WI38 (cell line): Measurements from ENCODE around the gene ETV6.

Experiments
- H3K4me3 ChIP-seq: 2 replicates; pipeline ENCODE4 v1.5.1; 2011; ENCODE audit warnings: low read depth, mild to moderate bottlenecking, control low read depth, low read length
- TF ChIP-seq, protein P1 (sequence below): IDR thresholded peaks from 2 replicates; pipeline ENCODE4 v1.5.1; 2012; ENCODE audit warnings: low read depth, mild to moderate bottlenecking, control low read depth, low read length

ETV6 gene

DNA sequence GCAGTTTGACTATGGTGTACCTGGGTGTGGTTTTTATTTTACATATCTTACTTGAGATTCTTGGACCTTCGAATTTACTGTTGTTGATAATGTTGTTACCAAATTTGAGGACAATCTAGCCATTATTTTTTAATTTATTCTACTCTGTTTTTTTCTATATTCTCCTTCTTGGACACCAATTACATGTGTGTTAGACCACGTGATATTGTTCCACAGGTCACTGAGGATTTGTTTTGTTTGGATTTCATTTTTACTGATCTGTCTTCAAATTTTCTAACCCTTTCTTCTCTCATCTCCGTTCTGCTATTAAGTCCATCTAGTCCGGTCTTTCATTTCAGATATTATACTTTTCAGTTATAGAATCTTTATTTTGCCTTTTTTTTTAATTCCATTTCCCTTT is 216.3 kb downstream of the ETV6 start:
- TF ChIP-seq, protein P1, sequence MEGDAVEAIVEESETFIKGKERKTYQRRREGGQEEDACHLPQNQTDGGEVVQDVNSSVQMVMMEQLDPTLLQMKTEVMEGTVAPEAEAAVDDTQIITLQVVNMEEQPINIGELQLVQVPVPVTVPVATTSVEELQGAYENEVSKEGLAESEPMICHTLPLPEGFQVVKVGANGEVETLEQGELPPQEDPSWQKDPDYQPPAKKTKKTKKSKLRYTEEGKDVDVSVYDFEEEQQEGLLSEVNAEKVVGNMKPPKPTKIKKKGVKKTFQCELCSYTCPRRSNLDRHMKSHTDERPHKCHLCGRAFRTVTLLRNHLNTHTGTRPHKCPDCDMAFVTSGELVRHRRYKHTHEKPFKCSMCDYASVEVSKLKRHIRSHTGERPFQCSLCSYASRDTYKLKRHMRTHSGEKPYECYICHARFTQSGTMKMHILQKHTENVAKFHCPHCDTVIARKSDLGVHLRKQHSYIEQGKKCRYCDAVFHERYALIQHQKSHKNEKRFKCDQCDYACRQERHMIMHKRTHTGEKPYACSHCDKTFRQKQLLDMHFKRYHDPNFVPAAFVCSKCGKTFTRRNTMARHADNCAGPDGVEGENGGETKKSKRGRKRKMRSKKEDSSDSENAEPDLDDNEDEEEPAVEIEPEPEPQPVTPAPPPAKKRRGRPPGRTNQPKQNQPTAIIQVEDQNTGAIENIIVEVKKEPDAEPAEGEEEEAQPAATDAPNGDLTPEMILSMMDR: no peak

GRCh38 chr12:11868027-11868426 is 218.6 kb downstream of the ETV6 start:
- TF ChIP-seq, protein P1: no peak
- H3K4me3 ChIP-seq: no peak overlapping the region

More for the DNA sequence above, 216.3 kb downstream of the ETV6 start:
- H3K4me3 ChIP-seq: no peak overlapping the region

GRCh38 chr12:11869406-11869805 is 219.9 kb downstream of the ETV6 start:
- TF ChIP-seq, protein P1: no peak
- no peak overlapping the region for H3K4me3 ChIP-seq

DNA sequence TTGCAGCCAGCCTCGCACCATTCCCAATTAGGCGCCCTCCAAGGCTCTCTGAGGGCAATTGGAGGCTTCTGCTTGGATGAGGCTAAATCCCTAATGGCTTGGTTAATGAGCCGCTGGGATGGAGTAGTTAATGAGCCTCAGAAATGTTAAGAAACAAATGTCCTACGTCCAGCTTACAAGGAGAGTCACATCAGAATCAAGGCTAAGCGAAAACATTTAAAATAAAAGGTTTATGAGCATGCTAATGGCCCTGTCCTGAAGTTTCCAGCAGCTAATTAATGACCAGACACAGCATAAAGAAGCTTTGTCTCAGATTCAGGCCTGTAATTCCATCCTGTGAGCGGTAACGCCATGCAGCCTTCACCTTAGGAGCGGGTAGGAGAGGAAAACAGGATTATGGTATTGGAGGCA is 220.6 kb downstream of the ETV6 start:
- TF ChIP-seq, protein P1: no peak

GRCh38 chr12:11872055-11872454 is 222.6 kb downstream of the ETV6 start:
- no peak overlapping the region for H3K4me3 ChIP-seq
- TF ChIP-seq, protein P1: no peak

More for the DNA sequence above, 220.6 kb downstream of the ETV6 start:
- H3K4me3 ChIP-seq: no peak overlapping the region

- TF ChIP-seq, protein P1: no peak
- no peak overlapping the region for H3K4me3 ChIP-seq
Observed at GRCh38 chr12:11875414-11875935, 226.0 kb downstream of the ETV6 start.

GRCh38 chr12:11876307-11876706 is 226.8 kb downstream of the ETV6 start:
- TF ChIP-seq, protein P1: no peak
- H3K4me3 ChIP-seq: no peak overlapping the region
